ENCODE results near the gene SPSB1. TPM values are rescaled to one million over a fixed set of nuclear protein-coding genes. Genes with fewer than 3 reads are reported as not detected.
A peak's percentile ranks its signal among the peaks of the same experiment; 100 is the strongest.
"Not testable (repeated sequence)": the region's sequence is repeated elsewhere in the genome, so short reads cannot be mapped to it uniquely, and the experiment has no call there.

The SPSB1 gene
- total RNA-seq, 1 donor from 2014 or later = 8.9 TPM

DNA sequence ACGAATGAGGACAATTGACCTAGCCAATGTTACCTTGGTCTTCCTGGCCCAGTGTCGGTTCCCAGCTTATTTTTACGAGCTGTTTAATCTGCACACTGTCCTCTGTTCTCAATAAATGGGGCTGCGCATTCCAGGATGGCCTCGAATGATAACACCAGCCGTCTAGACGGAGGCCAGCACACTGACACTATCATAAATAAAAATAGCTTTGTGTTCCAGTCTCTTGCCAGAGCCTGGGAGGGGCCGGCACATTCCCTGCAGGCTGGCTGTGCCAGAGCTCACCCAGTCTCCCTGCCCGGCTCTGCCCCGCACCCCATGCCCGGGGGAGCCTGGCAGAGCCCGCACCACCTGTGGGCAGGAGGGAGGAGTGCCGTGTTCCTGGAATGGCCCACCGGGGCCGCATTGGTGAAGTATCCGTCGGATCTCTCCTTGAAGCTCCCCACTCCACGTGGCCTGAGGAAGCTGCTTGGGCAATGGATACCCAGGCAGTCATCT is 92.1 kb downstream of the SPSB1 start:
- Mint-ChIP-seq H3K4me3 (no peak overlapping the region), H3K27ac (no peak overlapping the region), H3K36me3 (ENCODE audit: low read depth) (no peaks in the 10 kb centered on the region), H3K27me3 (ENCODE audit: insufficient read depth) (peaks cover 6% of the 10 kb centered on the region), H3K9me3 (no peaks in the 10 kb centered on the region), H3K4me1 (ENCODE audit: low read depth) (peaks cover 14% of the 10 kb centered on the region)
- intact Hi-C loops (cut with micrococcal nuclease) = no loop called here
- DNase-seq (ENCODE audit: low spot score) = no peak

- H3K36me3 Mint-ChIP-seq (ENCODE audit: low read depth); H3K9me3 Mint-ChIP-seq; DNase-seq (ENCODE audit: low spot score); H3K27ac Mint-ChIP-seq; H3K4me3 Mint-ChIP-seq; H3K27me3 Mint-ChIP-seq (ENCODE audit: insufficient read depth); intact Hi-C loops (cut with micrococcal nuclease): not testable (repeated sequence)
- peaks cover 16% of the 10 kb centered on the region for H3K4me1 Mint-ChIP-seq (ENCODE audit: low read depth)
Measured at GRCh38 chr1:9385392-9385791, 92.7 kb downstream of the SPSB1 start.

DNA sequence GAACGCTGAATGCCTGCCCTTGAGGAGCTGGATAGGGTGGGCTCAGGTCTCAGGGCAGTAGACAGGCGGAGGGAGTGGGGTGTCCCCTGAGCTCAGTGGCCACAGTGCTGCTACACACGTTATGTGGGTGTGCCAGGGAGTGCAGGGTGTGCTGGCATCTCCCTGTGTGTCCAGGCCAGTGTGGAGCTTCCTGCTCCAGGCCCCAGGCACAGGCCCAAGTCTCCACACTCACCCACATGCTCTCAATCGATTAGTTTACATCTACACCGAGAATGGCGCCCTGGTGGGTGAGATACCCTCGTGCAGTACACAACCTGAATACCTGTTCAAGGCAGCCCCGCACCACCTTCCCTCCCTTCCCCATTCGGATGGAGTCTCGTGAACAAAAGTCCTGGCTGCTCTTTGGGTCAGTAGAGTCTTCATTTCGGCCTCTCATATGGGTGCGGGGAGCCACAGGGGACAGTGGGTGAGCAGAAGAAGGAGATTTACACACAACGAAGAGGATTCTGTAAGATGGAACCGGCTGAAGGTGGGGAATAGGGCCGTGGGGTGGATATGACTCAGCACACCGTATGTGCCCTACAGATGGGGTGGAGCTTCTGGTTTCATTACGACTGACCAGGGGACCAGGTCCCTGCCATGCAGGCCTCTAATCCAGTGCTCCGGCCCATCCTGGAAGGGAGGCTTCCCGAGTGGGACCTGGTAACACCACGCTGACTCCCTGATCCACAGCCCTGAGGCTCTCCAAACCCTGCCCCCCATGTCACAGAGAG is 93.3 kb downstream of the SPSB1 start:
- intact Hi-C loops (cut with micrococcal nuclease) = no loop called here
- H3K36me3 Mint-ChIP-seq (ENCODE audit: low read depth) = no peaks in the 10 kb centered on the region
- H3K27me3 Mint-ChIP-seq (ENCODE audit: insufficient read depth) = peaks cover 6% of the 10 kb centered on the region
- no peak for DNase-seq (ENCODE audit: low spot score)
- H3K9me3 Mint-ChIP-seq = no peaks in the 10 kb centered on the region
- no peak overlapping the region for H3K27ac Mint-ChIP-seq
- no peak overlapping the region for H3K4me3 Mint-ChIP-seq
- peaks cover 16% of the 10 kb centered on the region for H3K4me1 Mint-ChIP-seq (ENCODE audit: low read depth)

GRCh38 chr1:9388335-9389180 is 95.9 kb downstream of the SPSB1 start:
- Mint-ChIP-seq H3K9me3 (no peaks in the 10 kb centered on the region), H3K27me3 (ENCODE audit: insufficient read depth) (peaks cover 23% of the 10 kb centered on the region), H3K27ac (no peak overlapping the region), H3K4me3 (no peak overlapping the region), H3K4me1 (ENCODE audit: low read depth) (peaks cover 16% of the 10 kb centered on the region), H3K36me3 (ENCODE audit: low read depth) (no peaks in the 10 kb centered on the region)
- no peak for DNase-seq (ENCODE audit: low spot score)
- intact Hi-C loops (cut with micrococcal nuclease) = no loop called here

DNA sequence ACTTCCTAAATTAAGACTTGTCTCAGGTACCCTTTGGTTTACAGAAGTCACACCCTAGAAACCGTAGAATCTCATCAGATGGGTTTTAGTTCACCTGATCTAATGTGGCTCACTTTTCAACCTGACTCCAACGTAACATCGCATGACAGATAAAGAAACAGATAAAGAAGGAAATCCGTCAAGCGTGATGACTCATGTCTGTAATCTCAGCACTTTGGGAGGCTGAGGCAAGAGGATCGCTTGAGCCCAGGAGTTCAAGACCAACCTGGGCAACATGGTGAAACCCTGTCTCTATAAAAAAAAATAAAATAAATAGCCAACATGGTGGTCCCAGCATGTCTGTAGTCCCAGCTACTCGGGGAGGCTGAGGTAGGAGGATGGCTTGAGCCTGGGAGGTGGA is 97.3 kb downstream of the SPSB1 start:
- Mint-ChIP-seq H3K36me3 (ENCODE audit: low read depth) (no peaks in the 10 kb centered on the region), H3K4me3 (no peak overlapping the region), H3K4me1 (ENCODE audit: low read depth) (peaks cover 16% of the 10 kb centered on the region), H3K27ac (no peak overlapping the region), H3K27me3 (ENCODE audit: insufficient read depth) (peaks cover 27% of the 10 kb centered on the region), H3K9me3 (no peaks in the 10 kb centered on the region)
- intact Hi-C loops (cut with micrococcal nuclease) = no loop called here
- no peak for DNase-seq (ENCODE audit: low spot score)

- H3K9me3 Mint-ChIP-seq = peaks cover 4% of the 10 kb centered on the region
- H3K27me3 Mint-ChIP-seq (ENCODE audit: insufficient read depth) = peaks cover 31% of the 10 kb centered on the region
- peaks cover 8% of the 10 kb centered on the region for H3K4me1 Mint-ChIP-seq (ENCODE audit: low read depth)
- H3K27ac Mint-ChIP-seq = no peak overlapping the region
- no peak for DNase-seq (ENCODE audit: low spot score)
- intact Hi-C loops (cut with micrococcal nuclease) = no loop called here
- peaks cover 2% of the 10 kb centered on the region for H3K36me3 Mint-ChIP-seq (ENCODE audit: low read depth)
- no peak overlapping the region for H3K4me3 Mint-ChIP-seq
Measured at GRCh38 chr1:9391620-9392019, 98.9 kb downstream of the SPSB1 start.

DNA sequence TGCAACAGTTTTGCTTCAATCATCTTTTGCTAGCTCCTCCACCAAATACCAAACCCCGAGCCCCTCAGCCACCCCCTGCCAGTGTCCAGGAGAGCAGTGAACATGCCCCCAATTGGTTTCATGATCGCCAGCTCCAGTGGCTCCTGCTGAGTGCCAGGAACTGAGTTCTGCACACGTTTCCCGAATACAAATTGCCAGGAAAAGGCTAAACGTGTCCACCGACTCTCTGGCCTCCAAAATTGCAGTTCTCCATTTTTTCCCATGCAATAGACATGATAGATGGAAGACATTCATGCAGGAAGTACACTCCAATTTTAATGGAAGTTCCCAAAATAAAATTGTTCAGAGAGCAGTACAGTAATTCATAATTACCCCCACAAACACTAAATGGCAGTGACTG is 101.3 kb downstream of the SPSB1 start:
- peaks cover 4% of the 10 kb centered on the region for H3K9me3 Mint-ChIP-seq
- DNase-seq (ENCODE audit: low spot score) = no peak
- H3K36me3 Mint-ChIP-seq (ENCODE audit: low read depth) = peaks cover 2% of the 10 kb centered on the region
- H3K4me3 Mint-ChIP-seq = no peak overlapping the region
- peaks cover 7% of the 10 kb centered on the region for H3K4me1 Mint-ChIP-seq (ENCODE audit: low read depth)
- intact Hi-C loops (cut with micrococcal nuclease) = no loop called here
- H3K27me3 Mint-ChIP-seq (ENCODE audit: insufficient read depth) = peaks cover 27% of the 10 kb centered on the region
- no peak overlapping the region for H3K27ac Mint-ChIP-seq

DNA sequence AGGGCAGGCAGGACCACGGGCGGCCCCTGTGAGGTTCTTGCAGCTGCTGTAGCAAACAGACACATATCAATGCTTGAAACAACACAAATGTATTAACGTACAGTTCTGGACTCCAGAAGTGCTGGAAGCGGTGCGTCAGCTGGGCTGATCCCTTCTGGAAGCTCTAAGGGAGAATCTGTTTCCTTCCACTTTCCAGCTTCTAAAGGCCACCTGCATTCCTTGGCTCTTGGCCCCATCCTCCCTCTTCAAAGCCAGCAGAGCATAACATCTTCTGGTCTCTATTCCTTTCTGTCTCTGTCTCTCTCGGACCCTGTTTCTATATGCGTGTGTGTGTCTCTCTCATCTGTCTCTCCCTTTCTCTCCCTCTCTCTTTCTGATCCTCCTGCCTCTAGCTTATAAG is 102.3 kb downstream of the SPSB1 start:
- H3K27ac Mint-ChIP-seq = peak overlapping the region; percentile 5
- intact Hi-C loops (cut with micrococcal nuclease) = no loop called here
- peaks cover 27% of the 10 kb centered on the region for H3K27me3 Mint-ChIP-seq (ENCODE audit: insufficient read depth)
- peaks cover 2% of the 10 kb centered on the region for H3K36me3 Mint-ChIP-seq (ENCODE audit: low read depth)
- DNase-seq (ENCODE audit: low spot score) = no peak
- peaks cover 4% of the 10 kb centered on the region for H3K4me1 Mint-ChIP-seq (ENCODE audit: low read depth)
- H3K9me3 Mint-ChIP-seq = peaks cover 4% of the 10 kb centered on the region
- no peak overlapping the region for H3K4me3 Mint-ChIP-seq

- Mint-ChIP-seq H3K36me3 (ENCODE audit: low read depth) (peaks cover 2% of the 10 kb centered on the region), H3K4me3 (no peak overlapping the region), H3K4me1 (ENCODE audit: low read depth) (peaks cover 10% of the 10 kb centered on the region), H3K27me3 (ENCODE audit: insufficient read depth) (peaks cover 19% of the 10 kb centered on the region), H3K27ac (no peak overlapping the region), H3K9me3 (peaks cover 4% of the 10 kb centered on the region)
- no peak for DNase-seq (ENCODE audit: low spot score)
- intact Hi-C loops (cut with micrococcal nuclease) = no loop called here
Measured at GRCh38 chr1:9397047-9397446, 104.4 kb downstream of the SPSB1 start.

DNA sequence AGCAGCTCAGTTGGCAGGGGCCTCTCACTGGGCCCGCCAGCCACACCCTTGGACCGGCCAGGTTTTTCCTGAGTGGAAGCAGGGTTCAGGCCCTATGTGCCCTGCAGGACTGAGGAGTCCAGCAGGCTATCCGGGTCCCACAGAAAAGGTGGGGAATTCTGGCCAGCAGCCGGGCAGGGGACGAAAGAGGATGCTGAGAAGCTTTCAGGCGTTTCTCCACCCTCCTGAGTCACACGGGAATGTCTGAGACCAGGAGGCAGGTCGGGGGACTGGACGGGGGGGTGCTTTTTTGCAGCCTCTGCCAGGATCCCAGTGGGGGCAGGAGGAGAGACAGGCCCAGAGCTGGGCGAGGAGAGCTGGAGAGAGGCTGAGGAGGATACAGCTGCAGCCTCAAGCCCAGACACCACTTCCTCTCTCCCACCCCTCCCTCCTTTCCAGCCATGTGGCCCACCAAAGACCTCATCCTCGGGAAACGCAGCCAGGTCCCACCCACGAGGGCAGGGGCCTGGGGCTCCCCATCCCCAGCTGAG is 105.4 kb downstream of the SPSB1 start:
- intact Hi-C loops (cut with micrococcal nuclease) = no loop called here
- H3K9me3 Mint-ChIP-seq = peaks cover 4% of the 10 kb centered on the region
- DNase-seq (ENCODE audit: low spot score) = no peak

GRCh38 chr1:9399510-9400424 is 107.1 kb downstream of the SPSB1 start:
- Mint-ChIP-seq H3K9me3 (peaks cover 4% of the 10 kb centered on the region), H3K4me3 (no peak overlapping the region), H3K27ac (no peak overlapping the region), H3K27me3 (ENCODE audit: insufficient read depth) (peaks cover 20% of the 10 kb centered on the region), H3K4me1 (ENCODE audit: low read depth) (peaks cover 10% of the 10 kb centered on the region), H3K36me3 (ENCODE audit: low read depth) (peaks cover 2% of the 10 kb centered on the region)
- DNase-seq (ENCODE audit: low spot score) = no peak
- intact Hi-C loops (cut with micrococcal nuclease) = no loop called here

More for the DNA sequence above, 105.4 kb downstream of the SPSB1 start:
- Mint-ChIP-seq H3K27ac (no peak overlapping the region), H3K4me1 (ENCODE audit: low read depth) (peaks cover 10% of the 10 kb centered on the region), H3K36me3 (ENCODE audit: low read depth) (peaks cover 2% of the 10 kb centered on the region), H3K27me3 (ENCODE audit: insufficient read depth) (peaks cover 24% of the 10 kb centered on the region), H3K4me3 (no peak overlapping the region)

- intact Hi-C loops (cut with micrococcal nuclease) = no loop called here
- Mint-ChIP-seq H3K9me3 (no peaks in the 10 kb centered on the region), H3K4me3 (no peak overlapping the region), H3K36me3 (ENCODE audit: low read depth) (no peaks in the 10 kb centered on the region), H3K27me3 (ENCODE audit: insufficient read depth) (peaks cover 16% of the 10 kb centered on the region), H3K27ac (no peak overlapping the region), H3K4me1 (ENCODE audit: low read depth) (peaks cover 10% of the 10 kb centered on the region)
- no peak for DNase-seq (ENCODE audit: low spot score)
Measured at GRCh38 chr1:9400425-9401079, 107.9 kb downstream of the SPSB1 start.

Measured in activated T-helper 1 cell treated with anti-CD3 and anti-CD28 coated beads, Interleukin-12 subunit alpha, Interleukin-12 subunit beta, Interleukin-2, Interleukin-4 antibody, amounts not matched to agents 30 ng/mL and 10 ng/mL and 1 ng/mL, durations not matched to agents 14 hours and 24 hours and 36 hours (primary cell).